DOHH2 (cell line): ENCODE results near the gene PPIP5K1.

Experiments used
- H3F3A ChIP-seq: fragments of 200-600 bp; sonication (generic), shearing (Covaris generic); 2 replicates; pipeline ENCODE4 v1.6.0; 2016; ENCODE audit warnings: antibody characterized with exemption, mild to moderate bottlenecking; ENCODE audit not compliant: control insufficient read depth, insufficient read depth
- H3K27ac ChIP-seq: fragments of 200-600 bp; sonication (generic); 2 replicates; pipeline ENCODE4 v1.5.1; 2014; ENCODE audit warnings: low read depth, mild to moderate bottlenecking, low read length, moderate library complexity
- H3K27me3 ChIP-seq: fragments of 200-600 bp; sonication (generic); 2 replicates; pipeline ENCODE4 v1.6.1; 2014; ENCODE audit warnings: mild to moderate bottlenecking, low read length, mixed read lengths; ENCODE audit not compliant: control insufficient read depth
- H3K36me3 ChIP-seq: fragments of 200-600 bp; sonication (generic); 2 replicates; pipeline ENCODE4 v1.6.1; 2014; ENCODE audit warnings: mild to moderate bottlenecking, low read length, moderate library complexity, mixed read lengths; ENCODE audit not compliant: control insufficient read depth
- H3K4me1 ChIP-seq: fragments of 200-600 bp; sonication (generic); 2 replicates; pipeline ENCODE4 v1.6.1; 2014; ENCODE audit warnings: mild to moderate bottlenecking, low read length, mixed read lengths; ENCODE audit not compliant: control insufficient read depth
- H3K4me2 ChIP-seq: fragments of 200-600 bp; sonication (generic); 2 replicates; pipeline ENCODE4 v1.6.0; 2014; ENCODE audit warnings: mild to moderate bottlenecking, low read length, moderate library complexity
- H3K4me3 ChIP-seq: fragments of 200-600 bp; sonication (generic); 2 replicates; pipeline ENCODE4 v1.5.1; 2014; ENCODE audit warnings: mild to moderate bottlenecking, low read length, mixed read lengths
- H3K79me2 ChIP-seq: fragments of 200-600 bp; sonication (generic); 2 replicates; pipeline ENCODE4 v1.6.1; 2014; ENCODE audit warnings: mild to moderate bottlenecking, low read length, mixed read lengths; ENCODE audit not compliant: control insufficient read depth
- H3K9me2 ChIP-seq: fragments of 200-600 bp; sonication (generic); replicated peaks from 2 replicates; pipeline ENCODE4 v1.6.1; 2014; ENCODE audit warnings: mild to moderate bottlenecking, low read length, mixed read lengths; ENCODE audit not compliant: control insufficient read depth
- H3K9me3 ChIP-seq: fragments of 200-600 bp; sonication (generic); 2 replicates; pipeline ENCODE4 v1.6.1; 2014; ENCODE audit warnings: antibody characterized with exemption, low read length, mixed read lengths; ENCODE audit not compliant: control insufficient read depth, insufficient read depth
- H4K20me1 ChIP-seq: fragments of 200-600 bp; sonication (generic); 2 replicates; pipeline ENCODE4 v1.6.0; 2014; ENCODE audit warnings: low read depth, mild to moderate bottlenecking, antibody characterized with exemption, low read length, moderate library complexity; ENCODE audit not compliant: control insufficient read depth, insufficient read depth
- CTCF ChIP-seq: fragments of 200-600 bp; sonication (generic); IDR thresholded peaks from one replicate; pipeline ENCODE4 v1.5.1; 2014; ENCODE audit warnings: antibody characterized with exemption, mild to moderate bottlenecking, low read depth, low read length; ENCODE audit not compliant: poor library complexity, severe bottlenecking
- EZH2phosphoT487 ChIP-seq: fragments of 200-600 bp; sonication (generic); IDR thresholded peaks from 2 replicates; pipeline ENCODE4 v1.6.1; 2017; ENCODE audit warnings: borderline replicate concordance, mild to moderate bottlenecking, antibody characterized with exemption, low read length, moderate library complexity, mixed read lengths

PPIP5K1 gene

DNA sequence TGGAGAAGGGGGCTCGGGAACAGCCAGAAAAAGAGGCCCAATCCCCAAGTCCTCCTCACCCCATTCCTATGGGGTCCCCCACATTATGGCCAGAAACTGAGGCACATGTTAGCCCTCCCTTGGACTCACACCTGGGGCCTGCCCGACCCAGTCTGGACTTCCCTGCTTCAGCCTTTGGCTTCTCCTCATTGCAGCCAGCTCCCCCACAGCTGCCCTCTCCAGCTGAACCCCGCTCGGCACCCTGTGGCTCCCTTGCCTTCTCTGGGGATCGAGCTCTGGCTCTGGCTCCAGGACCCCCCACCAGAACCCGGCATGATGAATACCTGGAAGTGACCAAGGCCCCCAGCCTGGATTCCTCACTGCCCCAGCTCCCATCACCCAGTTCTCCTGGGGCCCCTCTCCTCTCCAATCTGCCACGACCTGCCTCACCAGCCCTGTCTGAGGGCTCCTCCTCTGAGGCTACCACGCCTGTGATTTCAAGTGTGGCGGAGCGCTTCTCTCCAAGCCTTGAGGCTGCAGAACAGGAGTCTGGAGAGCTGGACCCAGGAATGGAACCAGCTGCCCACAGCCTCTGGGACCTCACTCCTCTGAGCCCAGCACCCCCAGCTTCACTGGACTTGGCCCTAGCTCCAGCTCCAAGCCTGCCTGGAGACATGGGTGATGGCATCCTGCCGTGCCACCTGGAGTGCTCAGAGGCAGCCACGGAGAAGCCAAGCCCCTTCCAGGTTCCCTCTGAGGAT, 62.0 kb downstream of the PPIP5K1 start:
- Histone ChIP-seq H4K20me1 (no peaks in the 10 kb centered on the region), H3F3A (no peaks in the 10 kb centered on the region), H3K27ac (no peak overlapping the region), H3K4me1 (peaks cover 12% of the 10 kb centered on the region), H3K79me2 (no peaks in the 10 kb centered on the region), H3K9me3 (no peaks in the 10 kb centered on the region), H3K4me2 (no peak overlapping the region), H3K36me3 (no peaks in the 10 kb centered on the region), H3K9me2 (no peaks in the 10 kb centered on the region), H3K4me3 (no peak overlapping the region), H3K27me3 (no peaks in the 10 kb centered on the region)
- TF ChIP-seq CTCF (no peak), EZH2phosphoT487 (no peak)

- H3K9me3 ChIP-seq, result no peaks in the 10 kb centered on the region
- H3K79me2 ChIP-seq, result no peaks in the 10 kb centered on the region
- no peak for TF ChIP-seq CTCF
- no peak for TF ChIP-seq EZH2phosphoT487
- no peaks in the 10 kb centered on the region for H3K27me3 ChIP-seq
- H3K4me3 ChIP-seq, result no peak overlapping the region
- H3K36me3 ChIP-seq, result no peaks in the 10 kb centered on the region
- H4K20me1 ChIP-seq, result no peaks in the 10 kb centered on the region
- no peaks in the 10 kb centered on the region for H3F3A ChIP-seq
- H3K9me2 ChIP-seq, result no peaks in the 10 kb centered on the region
- no peak overlapping the region for H3K27ac ChIP-seq
- no peak overlapping the region for H3K4me2 ChIP-seq
- H3K4me1 ChIP-seq, result peaks cover 12% of the 10 kb centered on the region
These were observed 62.8 kb downstream of the PPIP5K1 start for GRCh38 chr15:43527016-43527801.

DNA sequence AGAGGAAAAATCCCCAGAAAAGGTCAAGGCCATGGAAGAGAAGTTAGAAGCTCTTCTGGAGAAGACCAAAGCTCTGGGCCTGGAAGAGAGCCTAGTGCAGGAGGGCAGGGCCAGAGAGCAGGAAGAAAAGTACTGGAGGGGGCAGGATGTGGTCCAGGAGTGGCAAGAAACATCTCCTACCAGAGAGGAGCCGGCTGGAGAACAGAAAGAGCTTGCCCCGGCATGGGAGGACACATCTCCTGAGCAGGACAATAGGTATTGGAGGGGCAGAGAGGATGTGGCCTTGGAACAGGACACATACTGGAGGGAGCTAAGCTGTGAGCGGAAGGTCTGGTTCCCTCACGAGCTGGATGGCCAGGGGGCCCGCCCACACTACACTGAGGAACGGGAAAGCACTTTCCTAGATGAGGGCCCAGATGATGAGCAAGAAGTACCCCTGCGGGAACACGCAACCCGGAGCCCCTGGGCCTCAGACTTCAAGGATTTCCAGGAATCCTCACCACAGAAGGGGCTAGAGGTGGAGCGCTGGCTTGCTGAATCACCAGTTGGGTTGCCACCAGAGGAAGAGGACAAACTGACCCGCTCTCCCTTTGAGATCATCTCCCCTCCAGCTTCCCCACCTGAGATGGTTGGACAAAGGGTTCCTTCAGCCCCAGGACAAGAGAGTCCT, 63.6 kb downstream of the PPIP5K1 start:
- H3K36me3 ChIP-seq, result no peaks in the 10 kb centered on the region
- H4K20me1 ChIP-seq, result no peaks in the 10 kb centered on the region

More for the DNA sequence above, 63.6 kb downstream of the PPIP5K1 start:
- H3K27ac ChIP-seq, result no peak overlapping the region
- H3K27me3 ChIP-seq, result no peaks in the 10 kb centered on the region
- H3K79me2 ChIP-seq, result no peaks in the 10 kb centered on the region
- H3K9me2 ChIP-seq, result no peaks in the 10 kb centered on the region
- H3K4me1 ChIP-seq, result peaks cover 12% of the 10 kb centered on the region
- TF ChIP-seq EZH2phosphoT487 (no peak), CTCF (no peak)
- H3K9me3 ChIP-seq, result no peaks in the 10 kb centered on the region
- H3K4me2 ChIP-seq, result no peak overlapping the region
- no peak overlapping the region for H3K4me3 ChIP-seq
- H3F3A ChIP-seq, result no peaks in the 10 kb centered on the region
